Ovary (tissue), 9 donors: ENCODE measurements around the gene ADGRA3. TPM values are rescaled to one million over a fixed set of nuclear protein-coding genes. Genes with fewer than 3 reads are reported as not detected.

Experiments used
- DNase-seq, 5 donors: peaks; one replicate each; pipeline ENCODE4 v3.0.0-alpha.2; 2019 to 2020
- H3K27ac ChIP-seq, 2 donors: fragments of 200-600 bp; one replicate each; pipeline versions ENCODE4 v1.5.1 to v1.8.0; 2019 to 2022
- H3K27me3 ChIP-seq: fragments of 200-600 bp; one replicate; pipeline ENCODE4 v1.8.0; 2022
- H3K36me3 ChIP-seq: fragments of 200-600 bp; sonication (generic); one replicate; pipeline ENCODE4 v1.5.1; 2019
- H3K4me1 ChIP-seq: one replicate; pipeline ENCODE4 v1.8.1; 2013; ENCODE audit warnings: mild to moderate bottlenecking, moderate library complexity; ENCODE audit not compliant: insufficient read depth
- H3K4me3 ChIP-seq: fragments of 200-600 bp; sonication (generic); one replicate; pipeline ENCODE4 v1.5.1; 2017
- H3K9me3 ChIP-seq, 2 donors: fragments of 200-600 bp in 1 of 2; sonication (generic) in 1 of 2; one replicate each; pipeline versions ENCODE4 v1.5.1 to v1.8.1; 2013 to 2019; ENCODE audit warnings: mild to moderate bottlenecking in 1 of 2, moderate library complexity in 1 of 2
- EP300 ChIP-seq: sonication (generic); formaldehyde crosslinking; IDR thresholded peaks from one replicate; pipeline ENCODE4 v1.6.1; 2017; ENCODE audit warnings: antibody characterized with exemption
- POLR2A ChIP-seq: fragments of 450-650 bp; IDR thresholded peaks from one replicate; pipeline ENCODE4 v1.6.1; 2017; ENCODE audit warnings: antibody characterized with exemption, mild to moderate bottlenecking, moderate library complexity
- whole genome bisulfite sequencing, 3 donors: extraction: QIAGEN DNeasy Blood & Tissue Kit in 1 of 3; methylation state at CpG; one replicate each; pipeline versions ENCODE4 v1.1.5 to v1.1.7; 2013 to 2017; 5-methylcytosine and 5-hydroxymethylcytosine counted together
- intact Hi-C, 4 donors: fragments of 100-400 bp; cut with DNase I; formaldehyde crosslinking; loops; one replicate each; pipeline versions ENCODE4 v1.11.0 to v1.15.1; 2022 to 2023
- polyA plus RNA-seq, 2 donors: library from polyadenylated mRNA; stranded (reverse); fragments of 200-250 nt in 1 of 2; fragments of 350-450 nt in 1 of 2; fragmentation: Illumina TruSeq in 1 of 2; extraction: RNeasy Lipid Tissue Mini Kit (QIAGEN cat#74804) in 1 of 2; gene quantifications; one replicate each; pipeline ENCODE4 v1.2.3, GENCODE V29; 2013 to 2014
- total RNA-seq, 7 donors: library from RNA; depleted of rRNA in 2 of 7; stranded (reverse); fragments of >200 nt in 2 of 7; fragmentation: NEBNext Ultra II Directional in 3 of 7; extraction: Animal tissue kit (Norgen Biotek cat#: 25700) in 3 of 7; gene quantifications; one replicate each; pipeline versions ENCODE4 v1.1.0 to v1.2.4, GENCODE V29; 2016 to 2023
- TF ChIP-seq, protein P1 (sequence below), 3 donors: fragments of 450-650 bp in 2 of 3; fragments of 200-600 bp in 1 of 3; IDR thresholded peaks; one replicate each; pipeline versions ENCODE4 v1.5.1 to v1.8.0; 2016 to 2022; ENCODE audit warnings: antibody characterized with exemption in 3 of 3, mild to moderate bottlenecking in 1 of 3
- donor health status: DM: no; HTN: no; CAD: no; lungs with moderate emphysema.
- donor health status: DM: no; HTN: no; CAD: no.
- donor health status: Bipolar disorder and iron deficiency.
- donor health status: DM: yes; HTN: yes; CAD: no.
- donor health status: DM: no; HTN: no; CAD: no.
- donor health status: DM: yes; HTN: yes; CAD: no.

ADGRA3 gene
- total and polyA plus RNA-seq, 9 donors, result 13.1 to 58.1 (median 24.3) TPM

DNA sequence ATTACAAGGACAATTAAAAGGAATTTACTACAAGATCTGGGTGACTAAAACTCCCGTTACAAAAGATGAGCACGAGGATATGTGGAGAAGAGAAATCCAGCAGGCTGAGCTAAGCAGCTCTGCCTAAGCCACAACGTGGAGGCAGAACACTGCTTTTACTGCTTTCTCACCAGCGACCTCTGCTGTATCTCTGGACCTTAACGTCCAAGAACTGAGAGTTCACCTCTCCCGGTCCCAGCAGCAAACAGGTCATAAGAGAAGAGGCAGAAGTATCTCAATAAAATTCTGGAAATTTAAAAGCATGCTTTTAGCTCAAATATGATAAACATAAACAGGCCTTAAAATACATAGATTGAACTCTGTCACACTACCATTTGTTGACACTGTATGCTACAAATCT is 81.0 kb downstream of the ADGRA3 start:
- DNase-seq, result no peak

DNA sequence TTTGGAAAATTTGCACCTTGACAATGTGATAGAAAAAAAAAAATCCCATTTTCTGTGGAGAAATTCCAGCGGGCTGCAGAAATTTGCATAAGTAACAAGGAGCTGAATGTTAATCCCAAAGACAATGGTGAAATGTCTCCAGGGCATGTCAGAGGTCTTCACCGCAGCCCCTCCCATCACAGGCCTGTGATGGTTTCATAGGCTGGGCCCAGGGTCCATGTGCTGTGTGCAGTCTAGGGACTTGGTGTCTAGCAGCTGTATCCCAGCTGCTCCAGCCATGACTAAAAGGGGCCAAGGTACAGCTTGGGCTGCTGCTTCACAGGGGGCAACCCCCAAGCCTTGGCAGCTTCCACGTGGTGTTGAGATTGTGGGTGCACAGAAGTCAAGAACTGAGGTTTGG is 85.2 kb downstream of the ADGRA3 start:
- no peaks in the 10 kb centered on the region for H3K36me3 ChIP-seq
- no peaks in the 10 kb centered on the region for H3K27me3 ChIP-seq
- H3K4me3 ChIP-seq, result no peak overlapping the region
- H3K9me3 ChIP-seq, result no peaks in the 10 kb centered on the region
- no peak overlapping the region for H3K27ac ChIP-seq
- intact Hi-C loops, result no loop called here
- TF ChIP-seq, protein P1, sequence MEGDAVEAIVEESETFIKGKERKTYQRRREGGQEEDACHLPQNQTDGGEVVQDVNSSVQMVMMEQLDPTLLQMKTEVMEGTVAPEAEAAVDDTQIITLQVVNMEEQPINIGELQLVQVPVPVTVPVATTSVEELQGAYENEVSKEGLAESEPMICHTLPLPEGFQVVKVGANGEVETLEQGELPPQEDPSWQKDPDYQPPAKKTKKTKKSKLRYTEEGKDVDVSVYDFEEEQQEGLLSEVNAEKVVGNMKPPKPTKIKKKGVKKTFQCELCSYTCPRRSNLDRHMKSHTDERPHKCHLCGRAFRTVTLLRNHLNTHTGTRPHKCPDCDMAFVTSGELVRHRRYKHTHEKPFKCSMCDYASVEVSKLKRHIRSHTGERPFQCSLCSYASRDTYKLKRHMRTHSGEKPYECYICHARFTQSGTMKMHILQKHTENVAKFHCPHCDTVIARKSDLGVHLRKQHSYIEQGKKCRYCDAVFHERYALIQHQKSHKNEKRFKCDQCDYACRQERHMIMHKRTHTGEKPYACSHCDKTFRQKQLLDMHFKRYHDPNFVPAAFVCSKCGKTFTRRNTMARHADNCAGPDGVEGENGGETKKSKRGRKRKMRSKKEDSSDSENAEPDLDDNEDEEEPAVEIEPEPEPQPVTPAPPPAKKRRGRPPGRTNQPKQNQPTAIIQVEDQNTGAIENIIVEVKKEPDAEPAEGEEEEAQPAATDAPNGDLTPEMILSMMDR (IDR thresholded peaks at IDR 0.05), result no peak
- TF ChIP-seq EP300 (no peak), POLR2A (no peak)
- 67 to 89% (median 83%) methylated on average over 3 of the region's 3 CpGs for WGBS, 3 donors
- no peaks in the 10 kb centered on the region for H3K4me1 ChIP-seq
- no peak for DNase-seq

More for the DNA sequence above, 81.0 kb downstream of the ADGRA3 start:
- Histone ChIP-seq H3K27ac (no peak overlapping the region), H3K9me3 (no peaks in the 10 kb centered on the region), H3K4me3 (no peak overlapping the region), H3K36me3 (no peaks in the 10 kb centered on the region), H3K27me3 (no peaks in the 10 kb centered on the region), H3K4me1 (no peaks in the 10 kb centered on the region)
- intact Hi-C loops, result no loop called here
- TF ChIP-seq, protein P1 (IDR thresholded peaks at IDR 0.05), result no peak
- TF ChIP-seq EP300, result no peak
- no peak for TF ChIP-seq POLR2A
- 19 to 31% (median 20%) methylated on average over 6 of the region's 6 CpGs for WGBS, 3 donors

DNA sequence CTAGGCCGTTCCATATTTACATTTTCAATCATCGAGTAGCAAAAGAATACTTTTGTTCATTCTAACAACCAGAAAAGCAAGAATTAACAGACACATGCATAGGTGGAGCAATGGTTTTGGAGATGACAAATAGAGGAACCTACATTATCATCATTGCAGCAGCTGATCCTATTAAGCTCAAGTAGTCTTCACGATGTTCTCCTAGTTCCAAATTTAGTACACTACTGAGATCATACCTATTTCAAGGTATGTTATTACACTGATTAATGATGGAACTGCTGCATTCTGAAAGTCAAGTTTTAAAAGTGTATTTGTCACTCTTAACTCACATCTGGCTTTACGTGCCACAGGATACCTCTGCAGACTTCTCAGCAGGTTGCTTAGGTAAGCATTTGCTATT is 87.4 kb downstream of the ADGRA3 start:
- TF ChIP-seq EP300 (no peak), POLR2A (no peak)
- TF ChIP-seq, protein P1 (IDR thresholded peaks at IDR 0.05), result no peak
- no peak for DNase-seq
- Histone ChIP-seq H3K4me3 (no peak overlapping the region), H3K36me3 (no peaks in the 10 kb centered on the region), H3K27ac (no peak overlapping the region), H3K27me3 (no peaks in the 10 kb centered on the region), H3K9me3 (no peaks in the 10 kb centered on the region), H3K4me1 (no peaks in the 10 kb centered on the region)
- intact Hi-C loops, result no loop called here
- 97% methylated on average over 4 of the region's 4 CpGs for WGBS, 3 donors

DNA sequence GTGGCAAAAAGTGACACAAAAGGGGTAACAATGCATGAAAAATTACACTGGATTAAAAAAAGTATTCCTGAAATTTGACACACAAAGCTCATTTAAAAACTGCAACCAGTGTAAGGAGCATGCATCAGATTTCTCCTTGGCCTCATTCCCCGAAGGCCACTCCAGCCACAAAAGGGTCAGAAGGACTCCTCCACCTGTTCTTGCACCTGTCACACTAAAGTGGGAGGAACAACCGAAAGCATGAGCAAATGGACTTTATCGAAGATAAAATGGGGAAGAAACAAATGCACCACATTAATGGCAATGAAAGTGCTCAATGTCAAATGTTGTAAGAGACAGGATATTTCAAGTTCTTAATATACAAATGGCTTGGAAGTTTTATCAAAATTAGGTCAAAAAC is 88.2 kb downstream of the ADGRA3 start:
- Histone ChIP-seq H3K27ac (no peak overlapping the region), H3K9me3 (no peaks in the 10 kb centered on the region), H3K4me1 (no peaks in the 10 kb centered on the region), H3K36me3 (no peaks in the 10 kb centered on the region), H3K27me3 (no peaks in the 10 kb centered on the region), H3K4me3 (no peak overlapping the region)
- TF ChIP-seq EP300, result no peak
- TF ChIP-seq POLR2A, result no peak
- TF ChIP-seq, protein P1 (IDR thresholded peaks at IDR 0.05), result no peak
- intact Hi-C loops, result no loop called here
- DNase-seq, result no peak
- WGBS, 3 donors, result 48 to 56% (median 54%) methylated on average over 3 of the region's 3 CpGs
